HepG2 (cell line): ENCODE results near the gene CARMIL1. TPM values are rescaled to one million over a fixed set of nuclear protein-coding genes. Genes with fewer than 3 reads are reported as not detected.

Experiments
- ATAC-seq: fragments of 200-7000 bp; cut with Tn5 transposase; 3 replicates; pipeline ENCODE4 v1.9.1; 2020; ENCODE audit warnings: mild to moderate bottlenecking, moderate library complexity
- BruUV-seq: library from RNA; stranded (reverse); fragments of 400-500 nt; replicated peaks from 2 replicates; lab custom pipeline; 2021; lab: Mats Ljungman, UMichigan
- CTCF ChIA-PET: fragments of 300-600 bp; formaldehyde crosslinking; extraction: SDS; loops from one replicate; lab custom pipeline; 2021; ENCODE audit warnings: low total read pairs, inconsistent platforms, low intra/inter-chr PET ratio; lab: Yijun Ruan, JAX
- POLR2A ChIA-PET: fragments of 350-600 bp; sonication (Branson Sonifier 250); formaldehyde crosslinking; loops from one replicate; lab custom pipeline; 2020; ENCODE audit warnings: antibody characterized with exemption, inconsistent platforms; lab: Yijun Ruan, JAX
- DNase-seq: peaks from one replicate; pipeline ENCODE4 v3.0.0-alpha.2; 2015; ENCODE audit warnings: low spot score
- FAIRE-seq: peaks from 3 replicates; lab custom pipeline; 2011; peaks lifted over from hg19 to GRCh38; lab: Jason Lieb, UNC
- H2AFZ ChIP-seq: one replicate; pipeline ENCODE4 v1.6.1; 2011; ENCODE audit warnings: low read length, inconsistent platforms
- H3K27ac ChIP-seq: fragments of 300-600 bp; 3 replicates; pipeline ENCODE4 v1.8.0; 2011; ENCODE audit warnings: mixed run types, mild to moderate bottlenecking, mixed read lengths, low read length, inconsistent platforms; ENCODE audit not compliant: insufficient read depth; ENCODE audit errors: extremely low read length
- H3K27me3 ChIP-seq, 2 experiments: fragments of 200-600 bp in 1 of 2; 2 replicates in 1 of 2; 3 replicates in 1 of 2; pipeline versions ENCODE4 v1.6.0 to v1.8.0; 2011; ENCODE audit warnings: low read length in 2 of 2, mild to moderate bottlenecking in 2 of 2, moderate library complexity in 2 of 2, inconsistent platforms in 1 of 2; ENCODE audit not compliant: insufficient read depth in 2 of 2, control insufficient read depth in 1 of 2
- H3K36me3 ChIP-seq, 2 experiments: fragments of 200-600 bp in 1 of 2; replicated peaks in 1 of 2; 2 replicates in 1 of 2; 3 replicates in 1 of 2; pipeline versions ENCODE4 v1.5.1 to v1.8.0; 2011; ENCODE audit warnings: low read length in 2 of 2, inconsistent platforms in 1 of 2; ENCODE audit not compliant: insufficient read depth in 2 of 2, control insufficient read depth in 1 of 2
- H3K4me1 ChIP-seq: 2 replicates; pipeline ENCODE4 v1.5.1; 2012; ENCODE audit warnings: low read length, inconsistent platforms; ENCODE audit not compliant: insufficient read depth
- H3K4me2 ChIP-seq: 2 replicates; pipeline ENCODE4 v1.6.0; 2011; ENCODE audit warnings: low read depth, low read length, inconsistent platforms
- H3K4me3 ChIP-seq, 3 experiments: fragments of 200-600 bp in 1 of 3; sonication (generic), shearing (Covaris generic) in 1 of 3; replicated peaks in 1 of 3; 2 replicates each; pipeline ENCODE4 v1.5.1; 2011 to 2016; ENCODE audit warnings: low read length in 3 of 3, inconsistent platforms in 2 of 3, low read depth in 2 of 3, mild to moderate bottlenecking in 2 of 3, control low read depth in 1 of 3, mixed read lengths in 1 of 3; ENCODE audit not compliant: insufficient read depth in 1 of 3
- H3K79me2 ChIP-seq: one replicate; pipeline ENCODE4 v1.6.1; 2011; ENCODE audit warnings: low read length, inconsistent platforms; ENCODE audit not compliant: insufficient read depth
- H3K9ac ChIP-seq: 2 replicates; pipeline ENCODE4 v1.6.0; 2011; ENCODE audit warnings: mild to moderate bottlenecking, low read depth, low read length, inconsistent platforms; ENCODE audit not compliant: insufficient read depth
- H3K9me3 ChIP-seq: 2 replicates; pipeline ENCODE4 v1.5.1; 2012; ENCODE audit warnings: mild to moderate bottlenecking, low read length
- H4K20me1 ChIP-seq: 2 replicates; pipeline ENCODE4 v1.6.0; 2011; ENCODE audit warnings: inconsistent platforms, mild to moderate bottlenecking, low read length, moderate library complexity; ENCODE audit not compliant: insufficient read depth
- KDM5B ChIP-seq: sonication (generic); formaldehyde crosslinking; IDR thresholded peaks from 2 replicates; pipeline ENCODE4 v1.4.0; 2020; ENCODE audit warnings: missing genetic modification reagents, mild to moderate bottlenecking, borderline replicate concordance
- MAFF ChIP-seq: IDR thresholded peaks from 2 replicates; pipeline ENCODE4 v1.6.1; 2011; ENCODE audit warnings: low read depth, low read length, improper control_type of control experiment
- MAFK ChIP-seq, 2 experiments: IDR thresholded peaks in 1 of 2; conservative IDR thresholded peaks in 1 of 2; 2 replicates each; pipeline ENCODE4 v1.6.1; 2011; ENCODE audit warnings: improper control_type of control experiment in 2 of 2, low read length in 2 of 2
- MATR3 ChIP-seq: sonication (generic); formaldehyde crosslinking; IDR thresholded peaks from 2 replicates; pipeline ENCODE4 v1.4.0; 2020; ENCODE audit warnings: missing genetic modification reagents
- MEF2D ChIP-seq: sonication (generic); formaldehyde crosslinking; IDR thresholded peaks from 2 replicates; pipeline ENCODE4 v1.5.1; 2020; ENCODE audit warnings: mild to moderate bottlenecking, missing genetic modification reagents
- NFKB2 ChIP-seq: sonication (generic); formaldehyde crosslinking; IDR thresholded peaks from 2 replicates; pipeline ENCODE4 v1.4.0; 2020; ENCODE audit warnings: missing genetic modification reagents, borderline replicate concordance
- THAP7 ChIP-seq: sonication (generic); formaldehyde crosslinking; IDR thresholded peaks from 2 replicates; pipeline ENCODE4 v1.8.1; 2023; ENCODE audit warnings: mild to moderate bottlenecking, missing genetic modification reagents
- WGBS: methylation state at CpG from one replicate; pipeline ENCODE4 v1.1.6; 2017; ENCODE audit warnings: low lambda C conversion rate; 5-methylcytosine and 5-hydroxymethylcytosine counted together
- in situ Hi-C: cut with HindIII; loops from 2 replicates; pipeline ENCODE4 v1.10.0; 2017; ENCODE audit warnings: low pct_unique_long_range_greater_than_20kb; ENCODE audit not compliant: extremely low pct_ligation_motif_present
- intact Hi-C: fragments of 100-400 bp; cut with micrococcal nuclease; formaldehyde crosslinking; loops from one replicate; pipeline ENCODE4 v1.10.0; 2022; ENCODE audit not compliant: unreplicated experiment
- polyA plus RNA-seq, 8 experiments: library from polyadenylated mRNA; depleted of rRNA in 3 of 8; stranded (reverse) in 7 of 8; unstranded in 1 of 8; fragments of >200 nt; fragmentation: Illumina TruSeq in 4 of 8; extraction: Trizol in 4 of 8; gene quantifications; 2 replicates each; pipeline versions ENCODE4 v1.2.1 to v1.2.3, GENCODE V29; 2011 to 2016; ENCODE audit warnings: low read depth in 4 of 8, missing spikeins in 1 of 8, mixed read lengths in 1 of 8; ENCODE audit not compliant: insufficient read depth in 1 of 8
- total RNA-seq, 5 experiments: library from RNA; depleted of rRNA; stranded (reverse); fragments of >200 nt; fragmentation: Illumina TruSeq; extraction: Trizol; gene quantifications; 2 replicates each; pipeline ENCODE4 v1.2.3, GENCODE V29; 2016; ENCODE audit warnings: low read depth in 1 of 5

CARMIL1 gene
- total and polyA plus RNA-seq, 2 of the 13 experiments (the other 11 are each of a cell fraction or from before 2014, with no cell fraction given): 1.8 to 2.6 TPM

GRCh38 chr6:25456249-25457040 lies 177.3 kb downstream of the CARMIL1 start:
- ATAC-seq (no peak), FAIRE-seq (no peak), DNase-seq (no peak)
- Histone ChIP-seq H3K4me2 (no peak overlapping the region), H3K4me1 (no peaks in the 10 kb centered on the region), H3K79me2 (no peaks in the 10 kb centered on the region), H3K36me3 (no peaks in the 10 kb centered on the region), H4K20me1 (no peaks in the 10 kb centered on the region), H3K27ac (no peak overlapping the region), H2AFZ (no peak overlapping the region), H3K9ac (no peak overlapping the region), H3K9me3 (no peaks in the 10 kb centered on the region), H3K4me3 (no peak overlapping the region), H3K27me3 (no peaks in the 10 kb centered on the region)
- 21% methylated on average over 3 of the region's 3 CpGs for WGBS
- no TSS peak for BruUV-seq
- POLR2A ChIA-PET: no interaction called here
- peak; percentile 45 to 51 for TF ChIP-seq MAFK (conservative IDR thresholded peaks at IDR 0.05 in 1 of 2, IDR thresholded peaks at IDR 0.05 in 1 of 2; ENCODE audit: low read length in 2 of 2)
- TF ChIP-seq MATR3 (CRISPR knock-in tag): no peak
- peak; percentile 62 for TF ChIP-seq MAFF
- intact Hi-C loops (no loop called here), in situ Hi-C loops (no loop called here)
- CTCF ChIA-PET: no interaction called here

GRCh38 chr6:25457516-25457915 lies 178.3 kb downstream of the CARMIL1 start:
- no TSS peak for BruUV-seq
- no peak overlapping the region for H3K27ac ChIP-seq
- no peak overlapping the region for H3K4me2 ChIP-seq
- H3K9me3 ChIP-seq: no peaks in the 10 kb centered on the region
- intact Hi-C loops: no loop called here
- H3K4me1 ChIP-seq: no peaks in the 10 kb centered on the region
- no peak overlapping the region for H3K9ac ChIP-seq
- no peaks in the 10 kb centered on the region for H3K79me2 ChIP-seq
- FAIRE-seq: no peak
- ATAC-seq: no peak
- no peaks in the 10 kb centered on the region for H3K36me3 ChIP-seq
- in situ Hi-C loops: no loop called here
- WGBS: 60% methylated on average over 3 of the region's 3 CpGs
- no peak overlapping the region for H2AFZ ChIP-seq
- H3K27me3 ChIP-seq: no peaks in the 10 kb centered on the region
- no peak overlapping the region for H3K4me3 ChIP-seq
- DNase-seq: no peak
- TF ChIP-seq THAP7 (CRISPR knock-in tag) (no peak), MEF2D (CRISPR knock-in tag) (no peak), KDM5B (CRISPR knock-in tag) (no peak), NFKB2 (CRISPR knock-in tag) (no peak)
- CTCF ChIA-PET: no interaction called here
- no peaks in the 10 kb centered on the region for H4K20me1 ChIP-seq
- POLR2A ChIA-PET: no interaction called here
